NCI-H1417 treated with DMSO at 0.1 percent for 48 hours (cell line): ENCODE results near the gene RAB3IP.
"Not testable (repeated sequence)": the region's sequence is repeated elsewhere in the genome, so short reads cannot be mapped to it uniquely, and the experiment has no call there.

Experiments used
- DNase-seq: peaks from one replicate; lab custom pipeline; 2025; lab: John Stamatoyannopoulos, UW

Gene RAB3IP

DNA sequence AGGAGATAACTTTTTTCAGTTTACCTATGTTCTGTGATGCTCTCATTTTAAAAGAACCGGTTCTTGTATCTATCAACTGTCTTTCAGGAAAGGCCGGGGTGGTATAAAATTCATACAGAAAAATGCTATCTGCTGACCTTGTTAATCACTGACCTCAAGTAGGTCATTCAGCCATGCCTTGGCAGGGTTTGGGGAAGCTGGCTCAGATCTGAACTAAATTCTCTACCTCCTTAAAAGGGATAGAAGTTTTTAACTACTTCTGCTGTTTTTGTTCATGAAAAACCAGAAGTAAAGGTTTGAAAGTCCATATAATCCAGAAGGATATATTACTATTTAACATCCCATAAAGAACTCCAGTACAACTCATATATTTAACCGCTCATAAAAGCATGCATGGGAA lies 96.4 kb downstream of the RAB3IP start:
- no peak for DNase-seq

DNA sequence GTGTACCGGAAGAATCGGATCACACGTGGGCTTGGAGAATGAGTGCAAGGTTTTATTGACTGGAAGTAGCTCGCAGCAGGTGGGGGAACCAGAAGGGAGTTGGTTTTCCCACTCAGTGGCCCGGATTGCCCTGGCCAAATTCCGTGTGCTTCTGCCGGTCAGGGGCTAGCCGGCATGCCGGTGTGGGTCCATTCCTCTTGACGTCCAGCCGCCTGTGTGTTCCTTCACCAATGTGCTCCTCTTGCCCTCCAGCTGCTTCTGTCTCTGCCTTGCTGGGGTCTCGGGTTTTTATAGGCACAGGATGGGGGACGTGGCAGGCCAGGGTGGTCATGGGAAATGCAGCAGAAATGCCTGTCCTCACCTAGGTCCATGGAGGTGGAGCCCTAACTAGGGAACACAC lies 97.4 kb downstream of the RAB3IP start:
- no peak for DNase-seq

DNA sequence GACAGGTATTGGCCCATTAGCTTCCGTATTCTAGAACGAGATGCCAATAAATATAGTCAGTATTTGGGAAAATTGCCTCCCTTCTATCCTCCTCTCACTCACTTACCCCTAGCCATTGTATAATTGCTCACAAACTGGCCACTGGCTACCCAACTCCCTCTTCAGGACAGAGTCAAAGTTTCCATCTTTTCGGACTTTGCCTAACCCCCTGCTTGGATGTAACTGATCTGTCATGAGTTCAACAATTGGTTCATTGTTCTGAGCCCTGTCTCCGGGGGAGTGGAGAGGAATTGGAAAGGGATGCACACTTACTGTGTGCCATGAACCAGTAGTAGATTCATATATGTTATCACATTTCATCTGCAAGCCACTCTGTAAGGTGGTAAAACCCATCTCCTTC lies 98.5 kb downstream of the RAB3IP start:
- DNase-seq: no peak

DNA sequence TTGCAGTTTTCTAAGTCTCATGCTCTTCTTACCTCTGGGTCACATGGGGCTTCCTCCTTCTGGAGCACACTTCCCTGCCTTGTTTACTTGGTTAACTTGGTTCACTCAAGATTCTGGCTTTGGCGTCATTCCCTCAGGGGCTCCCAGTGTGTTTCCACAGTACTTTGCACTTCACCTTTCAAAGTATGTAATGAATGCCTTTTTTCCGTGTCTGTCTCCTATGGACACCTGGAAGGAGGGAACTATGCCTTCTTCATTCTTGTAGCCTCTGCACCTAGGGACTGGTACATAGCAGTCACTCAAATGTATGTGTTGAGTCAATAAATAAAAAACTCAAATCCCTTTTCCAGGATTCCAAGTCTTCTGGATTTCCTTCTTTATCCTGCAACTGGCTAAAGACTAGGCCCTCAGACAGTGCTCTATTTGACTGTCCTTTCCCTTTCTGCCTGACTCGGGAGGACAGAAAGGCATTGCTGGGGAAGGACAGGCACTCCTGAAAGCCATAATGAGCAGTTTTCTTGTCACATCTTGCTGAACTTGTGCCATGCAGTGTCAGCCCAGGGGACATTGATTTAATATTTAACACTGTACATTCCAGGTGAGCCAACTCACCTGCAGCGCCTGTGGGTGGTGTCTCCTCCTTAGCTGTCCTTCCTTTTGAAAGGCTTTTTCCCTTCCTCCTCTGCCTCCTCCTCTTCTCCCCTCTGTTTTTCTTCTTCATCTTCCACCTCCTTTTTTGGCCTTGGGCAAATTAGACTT lies 99.2 kb downstream of the RAB3IP start:
- no peak for DNase-seq

DNA sequence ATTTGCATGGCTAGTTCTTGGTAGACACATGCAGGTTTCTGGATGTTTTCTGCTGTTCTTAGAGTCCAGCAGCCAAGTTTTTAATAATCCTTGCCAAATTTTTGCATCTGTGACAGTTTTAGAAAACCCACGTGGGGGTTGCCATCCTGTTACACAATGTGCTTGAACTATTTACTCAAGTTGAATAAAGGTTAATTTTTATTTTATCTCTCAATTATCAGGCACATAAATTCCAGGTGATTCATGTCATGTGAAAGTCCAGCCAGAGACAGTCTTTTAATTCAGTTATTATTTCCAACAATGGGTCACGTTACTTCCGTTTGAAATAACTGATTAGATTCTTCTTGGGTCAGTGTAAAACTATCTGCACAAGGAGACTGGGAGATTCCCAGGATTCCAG lies 102.1 kb downstream of the RAB3IP start:
- no peak for DNase-seq

DNA sequence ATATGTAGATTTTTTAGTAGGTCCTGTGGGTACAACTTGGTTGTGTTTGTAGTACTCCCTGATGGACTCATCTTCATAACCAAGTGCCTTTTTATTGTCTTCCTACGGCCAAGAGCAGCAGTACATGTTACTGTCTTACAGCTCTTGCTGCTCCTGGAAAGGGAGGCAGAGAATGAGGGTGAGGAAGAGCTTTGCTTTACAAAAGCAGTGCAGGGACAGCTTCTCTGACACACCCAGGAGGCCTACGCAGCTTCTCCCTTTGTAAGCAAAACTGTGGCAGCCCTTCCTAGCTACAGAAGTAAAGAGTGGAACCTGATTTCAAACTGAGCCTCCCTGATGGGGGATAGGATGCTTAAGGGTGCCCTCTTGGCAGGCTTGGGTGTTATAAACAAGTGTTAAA lies 104.9 kb downstream of the RAB3IP start:
- DNase-seq: no peak

DNA sequence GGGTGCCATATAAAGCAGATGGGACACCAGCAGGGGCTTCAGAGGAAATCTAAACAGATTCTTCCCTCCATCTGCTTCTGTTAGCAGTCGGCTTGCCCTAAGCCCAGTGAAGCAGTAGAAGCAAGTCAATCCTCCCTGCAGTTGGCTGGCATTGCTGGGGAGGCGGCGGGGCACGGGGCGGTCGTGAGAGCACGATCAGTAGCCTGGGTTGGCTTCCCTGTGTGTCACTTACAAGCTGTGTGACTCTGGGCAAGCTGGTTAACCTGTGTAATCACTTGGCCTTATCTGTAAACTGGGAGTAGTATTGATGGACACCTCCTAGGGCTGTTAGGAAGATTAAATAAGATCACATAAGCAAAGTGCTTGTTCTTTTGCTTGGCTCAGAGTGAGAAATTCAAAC lies 105.8 kb downstream of the RAB3IP start:
- DNase-seq: no peak

DNA sequence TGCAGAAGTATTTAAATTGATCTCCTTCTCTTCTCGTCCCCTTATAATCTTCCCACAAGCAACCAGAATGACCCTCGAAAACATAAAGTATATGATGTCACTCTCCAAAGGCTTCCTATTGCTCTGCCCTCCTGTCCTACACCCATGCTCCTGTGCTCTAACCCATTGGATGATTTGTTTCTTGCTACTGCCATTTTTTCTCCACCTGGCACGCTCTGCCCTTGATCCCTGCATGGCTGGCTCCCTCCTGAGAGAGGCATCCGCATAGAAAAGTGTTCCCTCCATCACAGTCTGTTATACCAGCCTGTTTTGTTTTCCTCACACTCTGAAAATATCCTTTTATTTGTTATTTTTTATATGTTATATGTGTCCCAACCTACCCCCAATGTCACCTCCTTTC lies 106.2 kb downstream of the RAB3IP start:
- no peak for DNase-seq

DNA sequence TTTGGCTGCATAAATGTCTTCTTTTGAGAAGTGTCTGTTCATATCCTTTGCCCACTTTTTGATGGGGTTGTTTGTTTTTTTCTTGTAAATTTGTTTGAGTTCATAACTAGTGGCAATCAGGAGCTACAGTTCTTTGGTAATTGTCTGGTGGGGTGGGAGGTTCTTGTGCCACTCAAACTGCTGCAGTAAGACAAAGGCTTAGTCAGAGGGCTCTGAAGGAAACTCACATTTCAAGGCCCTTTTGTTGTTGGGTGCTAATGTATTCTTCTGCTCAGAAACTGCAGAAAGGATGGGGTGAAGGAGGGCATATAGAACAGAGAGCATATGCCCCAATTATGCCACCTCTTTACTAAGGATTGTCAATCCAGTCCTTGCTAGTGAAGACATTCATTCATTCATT lies 108.3 kb downstream of the RAB3IP start:
- DNase-seq: no peak

DNA sequence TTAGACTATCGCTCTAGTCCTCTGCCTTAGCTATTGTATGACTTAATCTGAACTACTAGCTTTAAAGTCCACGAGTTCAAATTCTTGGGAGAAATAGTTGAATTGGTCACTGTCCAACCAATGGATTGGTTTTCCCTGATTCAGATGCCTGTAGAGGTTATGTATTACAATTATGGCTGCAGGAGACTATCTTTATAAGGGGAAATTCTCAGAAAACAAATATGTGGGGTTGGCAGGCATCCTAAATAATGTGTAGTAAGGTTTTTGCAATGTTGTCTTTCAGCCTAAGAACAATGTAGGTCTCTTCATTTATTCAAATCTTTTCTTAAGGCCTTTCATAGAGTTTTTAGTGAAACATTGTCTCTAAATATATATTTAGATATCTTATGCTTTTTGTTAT lies 113.3 kb downstream of the RAB3IP start:
- DNase-seq: no peak

DNA sequence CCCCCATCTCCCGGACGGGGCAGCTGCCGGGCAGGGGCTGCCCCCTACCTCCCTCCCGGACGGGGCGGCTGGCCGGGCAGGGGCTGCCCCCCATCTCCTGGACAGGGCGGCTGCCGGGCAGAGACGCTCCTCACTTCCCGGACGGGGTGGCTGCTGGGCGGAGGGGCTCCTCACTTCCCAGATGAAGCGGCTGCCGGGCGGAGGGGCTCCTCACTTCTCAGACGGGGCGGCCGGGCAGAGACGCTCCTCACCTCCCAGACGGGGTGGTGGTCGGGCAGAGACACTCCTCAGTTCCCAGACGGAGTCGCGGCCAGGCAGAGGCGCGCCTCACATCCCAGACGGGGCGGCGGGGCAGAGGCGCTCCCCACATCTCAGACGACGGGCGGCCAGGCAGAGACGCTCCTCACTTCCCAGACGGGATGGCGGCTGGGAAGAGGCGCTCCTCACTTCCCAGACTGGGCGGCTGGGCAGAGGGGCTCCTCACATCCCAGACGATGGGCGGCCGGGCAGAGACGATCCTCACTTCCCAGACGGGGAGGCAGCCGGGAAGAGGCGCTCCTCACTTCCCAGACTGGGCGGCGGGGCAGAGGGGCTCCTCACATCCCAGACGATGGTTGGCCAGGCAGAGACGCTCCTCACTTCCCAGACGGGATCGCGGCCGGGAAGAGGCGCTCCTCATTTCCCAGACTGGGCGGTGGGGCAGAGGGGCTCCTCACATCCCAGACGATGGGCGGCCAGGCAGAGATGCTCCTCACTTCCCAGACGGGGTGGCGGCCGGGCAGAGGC lies 114.7 kb downstream of the RAB3IP start:
- DNase-seq: not testable (repeated sequence)

DNA sequence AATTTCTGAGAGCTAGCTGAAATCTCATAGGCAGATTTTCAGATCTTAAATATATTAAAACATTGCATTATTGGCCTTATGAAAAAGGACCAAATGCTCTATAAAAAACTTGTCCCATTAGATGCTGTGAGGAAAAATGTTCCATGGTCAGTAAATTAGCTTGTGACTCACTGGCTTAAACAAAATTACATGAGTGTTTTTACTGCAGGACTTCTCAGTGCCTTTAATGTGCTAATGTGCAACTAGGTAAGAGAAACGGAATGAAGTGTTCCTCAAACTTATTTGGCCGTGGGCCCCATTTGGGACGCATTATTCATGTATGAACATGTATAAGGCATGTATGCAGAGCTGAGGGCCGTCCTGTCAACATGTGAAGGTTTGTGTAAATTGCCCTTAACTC lies 128.0 kb downstream of the RAB3IP start:
- no peak for DNase-seq

DNA sequence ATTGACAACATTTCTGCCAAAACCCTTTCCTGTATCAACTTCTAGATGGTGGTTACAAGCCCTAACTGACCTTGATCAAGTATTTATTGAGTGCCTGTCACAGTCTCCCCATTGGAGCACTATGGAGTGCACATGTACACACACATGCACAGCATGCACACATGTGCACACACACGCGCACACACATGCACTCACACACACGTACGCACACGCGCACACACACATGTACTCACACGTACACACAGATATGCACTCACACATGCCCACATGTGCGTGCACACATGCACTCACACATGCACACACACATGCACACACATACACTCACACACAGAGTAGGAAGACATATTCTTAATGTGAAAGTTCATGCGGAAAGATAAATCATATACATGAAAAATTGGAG lies 130.0 kb downstream of the RAB3IP start:
- DNase-seq: no peak

DNA sequence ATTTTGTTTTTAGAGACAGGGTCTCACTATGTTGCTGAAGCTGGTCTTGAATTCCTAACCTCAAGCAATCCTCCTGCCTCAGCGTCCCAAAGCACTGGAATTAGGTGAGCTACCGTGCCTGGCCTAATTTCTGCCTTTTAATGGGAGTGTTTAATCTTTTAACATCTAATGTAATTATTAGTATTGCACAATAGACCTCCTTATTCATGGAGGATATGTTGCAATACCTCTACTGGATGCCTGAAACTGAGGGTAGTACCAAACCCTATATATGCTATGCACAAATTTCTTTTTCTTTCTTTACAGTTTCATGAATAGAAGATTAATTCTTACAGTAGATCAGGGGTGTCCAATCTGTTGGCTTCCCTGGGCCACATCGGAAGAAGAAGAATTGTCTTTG lies 134.1 kb downstream of the RAB3IP start:
- no peak for DNase-seq
